ENCODE measurements around the gene IKZF4. TPM values are rescaled to one million over a fixed set of nuclear protein-coding genes. Genes with fewer than 3 reads are reported as not detected.

Gene IKZF4
- total and polyA plus RNA-seq, 10 of the 15 experiments (the other 5 are each of a cell fraction or from before 2014, with no cell fraction given), result 0.74 to 5.5 (median 1.1) TPM

GRCh38 chr12:56080556-56081138 lies 59.8 kb downstream of the IKZF4 start:
- WGBS (ENCODE audit: insufficient coverage, insufficient replicate concordance, low lambda C conversion rate, missing lambda C conversion rate), result 46% methylated on average over 12 of the region's 20 CpGs
- ChIA-PET CTCF (no interaction called here), RAD21 (ENCODE audit: unreplicated experiment) (no interaction called here), SMC1A (ENCODE audit: uncharacterized antibody, unreplicated experiment) (no interaction called here), POLR2A (no interaction called here)
- in situ Hi-C loops (cut with MboI) (no loop called here), intact Hi-C loops (cut with micrococcal nuclease; ENCODE audit: unreplicated experiment) (loop anchor here (5.0 kb wide), 1 partner anchor 33 kb away; no protein-coding TSS in a partner anchor)
- H4K20me1 ChIP-seq (ENCODE audit: control insufficient read depth, insufficient read depth), result no peaks in the 10 kb centered on the region
- no peaks in the 10 kb centered on the region for H3K9me3 ChIP-seq (replicated peaks; ENCODE audit: control insufficient read depth, insufficient read depth, low read length)
- H3K4me2 ChIP-seq (ENCODE audit: control insufficient read depth, insufficient read depth), result no peak overlapping the region
- peaks cover 9 to 15% of the 10 kb centered on the region in 2 experiments; a peak in 3 of 4 replicates for H3K27me3 ChIP-seq (replicated peaks in 1 of 2; ENCODE audit: control insufficient read depth in 2 of 2, insufficient read depth in 2 of 2, low read length in 1 of 2)
- no peak overlapping the region for H2AFZ ChIP-seq (ENCODE audit: control insufficient read depth, low read depth, low read length)
- ATAC-seq (no peak), FAIRE-seq (no peak), DNase-seq (ENCODE audit: low read depth, low spot score) (no peak)
- no peak overlapping the region; the same call in 1 of the 2 replicates for H3K4me3 ChIP-seq
- H3K36me3 ChIP-seq (ENCODE audit: control insufficient read depth in 2 of 2, insufficient read depth in 2 of 2, low read length in 1 of 2), result no peaks in the 10 kb centered on the region
- no peaks in the 10 kb centered on the region for H3K4me1 ChIP-seq (ENCODE audit: control insufficient read depth, insufficient read depth, low read length)
- TF ChIP-seq, protein P1, sequence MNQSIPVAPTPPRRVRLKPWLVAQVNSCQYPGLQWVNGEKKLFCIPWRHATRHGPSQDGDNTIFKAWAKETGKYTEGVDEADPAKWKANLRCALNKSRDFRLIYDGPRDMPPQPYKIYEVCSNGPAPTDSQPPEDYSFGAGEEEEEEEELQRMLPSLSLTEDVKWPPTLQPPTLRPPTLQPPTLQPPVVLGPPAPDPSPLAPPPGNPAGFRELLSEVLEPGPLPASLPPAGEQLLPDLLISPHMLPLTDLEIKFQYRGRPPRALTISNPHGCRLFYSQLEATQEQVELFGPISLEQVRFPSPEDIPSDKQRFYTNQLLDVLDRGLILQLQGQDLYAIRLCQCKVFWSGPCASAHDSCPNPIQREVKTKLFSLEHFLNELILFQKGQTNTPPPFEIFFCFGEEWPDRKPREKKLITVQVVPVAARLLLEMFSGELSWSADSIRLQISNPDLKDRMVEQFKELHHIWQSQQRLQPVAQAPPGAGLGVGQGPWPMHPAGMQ (IDR thresholded peaks at IDR 0.05; ENCODE audit: borderline replicate concordance), result no peak
- no peak for TF ChIP-seq IKZF1 (conservative IDR thresholded peaks at IDR 0.05)
- TF ChIP-seq, protein P2, sequence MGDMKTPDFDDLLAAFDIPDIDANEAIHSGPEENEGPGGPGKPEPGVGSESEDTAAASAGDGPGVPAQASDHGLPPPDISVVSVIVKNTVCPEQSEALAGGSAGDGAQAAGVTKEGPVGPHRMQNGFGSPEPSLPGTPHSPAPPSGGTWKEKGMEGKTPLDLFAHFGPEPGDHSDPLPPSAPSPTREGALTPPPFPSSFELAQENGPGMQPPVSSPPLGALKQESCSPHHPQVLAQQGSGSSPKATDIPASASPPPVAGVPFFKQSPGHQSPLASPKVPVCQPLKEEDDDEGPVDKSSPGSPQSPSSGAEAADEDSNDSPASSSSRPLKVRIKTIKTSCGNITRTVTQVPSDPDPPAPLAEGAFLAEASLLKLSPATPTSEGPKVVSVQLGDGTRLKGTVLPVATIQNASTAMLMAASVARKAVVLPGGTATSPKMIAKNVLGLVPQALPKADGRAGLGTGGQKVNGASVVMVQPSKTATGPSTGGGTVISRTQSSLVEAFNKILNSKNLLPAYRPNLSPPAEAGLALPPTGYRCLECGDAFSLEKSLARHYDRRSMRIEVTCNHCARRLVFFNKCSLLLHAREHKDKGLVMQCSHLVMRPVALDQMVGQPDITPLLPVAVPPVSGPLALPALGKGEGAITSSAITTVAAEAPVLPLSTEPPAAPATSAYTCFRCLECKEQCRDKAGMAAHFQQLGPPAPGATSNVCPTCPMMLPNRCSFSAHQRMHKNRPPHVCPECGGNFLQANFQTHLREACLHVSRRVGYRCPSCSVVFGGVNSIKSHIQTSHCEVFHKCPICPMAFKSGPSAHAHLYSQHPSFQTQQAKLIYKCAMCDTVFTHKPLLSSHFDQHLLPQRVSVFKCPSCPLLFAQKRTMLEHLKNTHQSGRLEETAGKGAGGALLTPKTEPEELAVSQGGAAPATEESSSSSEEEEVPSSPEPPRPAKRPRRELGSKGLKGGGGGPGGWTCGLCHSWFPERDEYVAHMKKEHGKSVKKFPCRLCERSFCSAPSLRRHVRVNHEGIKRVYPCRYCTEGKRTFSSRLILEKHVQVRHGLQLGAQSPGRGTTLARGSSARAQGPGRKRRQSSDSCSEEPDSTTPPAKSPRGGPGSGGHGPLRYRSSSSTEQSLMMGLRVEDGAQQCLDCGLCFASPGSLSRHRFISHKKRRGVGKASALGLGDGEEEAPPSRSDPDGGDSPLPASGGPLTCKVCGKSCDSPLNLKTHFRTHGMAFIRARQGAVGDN (IDR thresholded peaks at IDR 0.05), result no peak
- BruUV-seq (replicated peaks), result no TSS peak
- no peaks in the 10 kb centered on the region for H3K79me2 ChIP-seq (ENCODE audit: control insufficient read depth, insufficient read depth, low read length)
- H3K27ac ChIP-seq (ENCODE audit: control insufficient read depth, insufficient read depth), result no peak overlapping the region
- H3K9ac ChIP-seq (ENCODE audit: control insufficient read depth, insufficient read depth, low read length), result no peak overlapping the region

All from GM12878 (cell line).